CD4-positive, alpha-beta T cell treated with Interleukin-17A for 4 hours (primary cell): ENCODE measurements around the gene MYH7B.

Source experiments
- DNase-seq: peaks from one replicate; pipeline ENCODE4 v3.0.0-alpha.2; 2020; ENCODE audit warnings: mixed read lengths

MYH7B gene

DNA sequence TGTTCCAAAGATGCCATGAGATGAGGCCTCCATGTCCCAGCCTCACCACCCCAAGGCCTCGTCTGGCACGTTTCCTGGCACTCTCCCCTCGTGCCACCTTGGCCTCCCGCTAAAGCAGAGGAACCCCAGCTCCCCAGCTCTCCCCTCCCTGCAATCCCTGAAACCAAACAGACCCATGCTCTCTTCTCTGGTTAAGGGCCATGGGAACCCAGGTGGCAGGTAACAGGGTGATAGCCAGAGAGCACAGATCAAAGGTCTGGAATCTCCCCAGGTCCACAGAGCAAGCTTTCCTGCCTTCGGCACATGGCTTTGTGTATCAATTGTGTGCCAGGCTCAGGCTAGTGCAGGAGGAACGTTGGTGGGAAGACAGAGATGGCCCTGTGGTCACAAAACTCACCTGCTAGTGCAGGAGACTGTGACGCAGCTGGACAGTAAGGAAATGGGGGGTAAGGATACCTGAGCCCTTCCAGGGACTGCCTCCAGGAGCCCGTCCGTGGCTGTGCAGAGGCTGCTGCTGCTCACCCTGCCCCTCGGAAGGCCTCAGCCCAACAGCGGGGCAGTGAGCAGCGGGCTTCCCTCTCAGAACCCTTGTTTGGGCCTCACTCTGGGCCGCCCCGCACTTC lies 39.0 kb downstream of the MYH7B start:
- DNase-seq = no peak

- no peak for DNase-seq
Observed at GRCh38 chr20:34995192-34995591, 39.5 kb downstream of the MYH7B start.

DNA sequence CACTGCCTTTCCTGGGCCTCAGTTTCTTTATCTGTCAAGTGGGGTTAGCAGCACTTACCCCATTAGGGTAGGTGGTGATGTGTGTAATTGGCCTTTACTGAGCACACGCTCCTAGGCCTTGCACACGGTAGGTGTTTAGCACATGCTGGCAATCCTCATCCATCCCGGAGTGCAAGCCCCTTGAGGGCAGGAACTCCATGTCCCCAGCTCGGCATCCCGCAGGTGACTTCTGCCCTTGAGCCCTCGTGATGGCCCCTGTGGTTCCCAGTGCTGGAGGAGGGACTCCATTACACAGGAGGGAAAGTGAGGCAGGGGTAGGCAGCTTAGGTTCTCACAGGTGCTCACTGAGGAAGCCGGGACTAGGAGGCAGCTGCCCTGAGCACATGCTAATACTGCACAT lies 40.0 kb downstream of the MYH7B start:
- DNase-seq = no peak

DNA sequence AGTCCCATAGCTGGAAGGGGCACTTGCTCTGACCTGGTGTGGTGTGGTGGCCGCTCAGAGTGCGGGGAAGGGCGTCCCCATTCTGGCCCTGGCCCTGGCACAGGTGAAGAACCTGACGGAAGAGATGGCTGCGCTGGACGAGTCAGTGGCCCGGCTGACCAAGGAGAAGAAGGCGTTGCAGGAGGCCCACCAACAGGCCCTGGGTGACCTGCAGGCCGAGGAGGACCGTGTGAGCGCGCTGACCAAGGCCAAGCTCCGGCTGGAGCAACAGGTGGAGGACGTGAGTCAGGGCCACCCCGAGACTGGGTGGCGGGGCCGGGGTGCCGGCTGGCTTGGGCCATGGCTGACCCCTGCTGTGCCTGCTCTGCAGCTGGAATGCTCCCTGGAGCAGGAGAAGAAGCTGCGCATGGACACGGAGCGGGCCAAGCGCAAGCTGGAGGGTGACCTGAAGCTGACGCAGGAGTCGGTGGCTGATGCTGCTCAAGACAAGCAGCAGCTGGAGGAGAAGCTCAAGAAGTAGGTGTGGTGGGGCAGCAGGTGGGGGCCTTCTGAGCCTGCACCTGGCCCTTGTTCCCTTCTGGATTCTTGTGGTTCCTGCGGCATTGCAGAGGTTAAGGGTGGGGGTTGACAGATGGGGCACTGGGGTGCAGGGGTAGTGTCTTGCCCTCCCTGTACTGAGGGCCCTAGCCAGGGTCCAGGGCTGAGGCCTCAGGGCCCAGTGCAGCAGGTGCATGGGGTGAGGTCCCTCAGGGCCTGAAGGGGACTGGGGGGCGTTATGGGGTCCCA lies 40.8 kb downstream of the MYH7B start:
- no peak for DNase-seq

DNA sequence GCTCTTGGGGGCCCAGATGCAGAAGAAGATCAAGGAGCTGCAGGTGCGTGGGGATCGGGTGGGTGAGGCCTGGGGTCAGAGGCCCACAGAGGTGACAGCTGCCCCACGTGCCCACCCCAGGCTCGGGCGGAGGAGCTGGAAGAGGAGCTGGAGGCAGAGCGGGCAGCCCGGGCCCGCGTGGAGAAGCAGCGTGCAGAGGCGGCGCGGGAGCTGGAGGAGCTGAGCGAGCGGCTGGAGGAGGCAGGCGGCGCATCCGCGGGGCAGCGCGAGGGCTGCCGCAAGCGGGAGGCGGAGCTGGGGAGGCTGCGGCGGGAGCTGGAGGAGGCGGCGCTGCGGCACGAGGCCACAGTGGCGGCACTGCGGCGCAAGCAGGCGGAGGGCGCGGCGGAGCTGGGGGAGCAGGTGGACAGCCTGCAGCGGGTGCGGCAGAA lies 41.5 kb downstream of the MYH7B start:
- no peak for DNase-seq

DNA sequence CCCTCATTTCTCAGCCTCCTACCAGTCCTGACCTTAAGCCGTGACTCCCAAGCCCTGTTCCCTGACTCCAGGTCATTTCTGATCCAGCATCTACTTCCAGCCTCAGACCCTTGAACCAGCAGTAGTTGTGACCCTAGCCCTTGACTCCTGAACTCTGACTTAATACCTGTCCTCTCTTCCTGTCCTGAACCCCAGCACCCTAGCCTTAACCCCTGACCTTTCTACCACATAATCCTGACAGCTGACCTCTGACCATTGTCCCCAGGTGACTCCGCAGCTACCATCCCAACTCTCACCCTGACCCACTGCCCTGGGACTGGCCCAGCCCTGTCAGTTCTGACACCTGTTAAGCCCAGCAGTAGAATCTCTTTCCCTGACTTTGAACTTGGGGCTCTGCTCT lies 42.1 kb downstream of the MYH7B start:
- DNase-seq = no peak

- DNase-seq = no peak
Observed at GRCh38 chr20:34998331-34998950, 42.8 kb downstream of the MYH7B start.

DNA sequence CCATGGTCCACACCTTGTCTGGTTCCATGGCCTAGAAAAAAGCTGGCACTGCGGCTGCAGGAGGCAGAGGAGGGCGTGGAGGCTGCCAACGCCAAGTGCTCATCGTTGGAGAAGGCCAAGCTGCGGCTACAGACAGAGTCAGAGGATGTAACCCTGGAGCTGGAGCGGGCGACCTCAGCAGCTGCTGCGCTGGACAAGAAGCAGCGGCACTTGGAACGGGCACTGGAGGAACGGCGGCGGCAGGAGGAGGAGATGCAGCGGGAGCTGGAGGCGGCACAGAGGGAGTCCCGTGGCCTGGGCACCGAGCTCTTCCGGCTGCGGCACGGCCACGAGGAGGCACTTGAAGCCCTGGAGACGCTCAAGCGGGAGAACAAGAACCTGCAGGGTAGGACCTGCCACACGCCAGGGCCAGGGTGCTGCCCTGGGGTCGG lies 43.4 kb downstream of the MYH7B start:
- DNase-seq = no peak

DNA sequence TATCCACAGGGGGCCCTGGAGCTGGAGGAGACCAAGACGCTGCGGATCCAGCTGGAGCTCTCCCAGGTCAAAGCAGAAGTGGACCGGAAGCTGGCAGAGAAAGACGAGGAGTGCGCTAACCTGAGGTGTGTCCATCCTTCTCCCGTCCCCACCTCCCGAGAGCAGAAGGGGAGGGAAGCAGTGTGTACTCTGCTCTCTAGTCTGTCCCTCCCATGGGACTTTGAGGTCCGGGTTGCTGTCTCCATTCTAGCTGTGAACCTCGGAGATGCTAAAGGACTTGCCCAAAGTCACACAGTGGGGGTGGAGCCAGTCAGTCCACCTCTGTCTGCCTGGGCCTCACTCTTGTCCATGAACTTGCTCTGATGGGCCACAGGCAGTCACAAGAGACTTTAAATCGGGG lies 44.1 kb downstream of the MYH7B start:
- DNase-seq = no peak

- no peak for DNase-seq
Observed at GRCh38 chr20:35000311-35000921, 44.7 kb downstream of the MYH7B start.

DNA sequence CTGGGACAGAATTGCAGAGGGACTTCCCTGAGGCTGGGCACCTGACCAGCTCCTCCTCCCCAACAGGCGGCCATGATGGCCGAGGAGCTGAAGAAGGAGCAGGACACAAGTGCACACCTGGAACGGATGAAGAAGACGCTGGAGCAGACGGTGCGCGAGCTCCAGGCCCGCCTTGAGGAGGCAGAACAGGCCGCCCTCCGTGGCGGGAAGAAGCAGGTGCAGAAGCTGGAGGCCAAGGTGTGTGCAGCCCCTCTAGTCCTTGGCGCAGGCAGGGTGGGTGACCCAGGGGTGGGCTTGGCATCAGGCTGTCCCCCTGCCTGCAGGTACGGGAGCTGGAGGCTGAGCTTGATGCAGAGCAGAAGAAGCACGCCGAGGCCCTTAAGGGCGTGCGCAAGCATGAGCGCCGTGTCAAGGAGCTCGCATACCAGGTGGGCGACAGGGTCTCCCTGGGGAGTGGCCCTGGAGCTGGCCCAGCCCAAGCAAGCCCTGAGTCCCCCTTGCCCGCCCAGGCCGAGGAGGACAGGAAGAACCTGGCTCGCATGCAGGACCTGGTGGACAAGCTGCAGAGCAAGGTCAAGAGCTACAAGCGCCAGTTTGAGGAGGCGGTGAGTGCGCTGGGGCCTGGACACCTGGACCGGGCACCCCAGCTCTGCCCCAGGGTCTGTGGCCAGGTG lies 45.4 kb downstream of the MYH7B start:
- no peak for DNase-seq

- DNase-seq = no peak
Observed at GRCh38 chr20:35001596-35002362, 46.1 kb downstream of the MYH7B start.

GRCh38 chr20:35002426-35003210 lies 47.0 kb downstream of the MYH7B start:
- no peak for DNase-seq

- no peak for DNase-seq
Observed at GRCh38 chr20:35003211-35004031, 47.8 kb downstream of the MYH7B start.

- no peak for DNase-seq
Observed at GRCh38 chr20:35004051-35004725, 48.5 kb downstream of the MYH7B start.

DNA sequence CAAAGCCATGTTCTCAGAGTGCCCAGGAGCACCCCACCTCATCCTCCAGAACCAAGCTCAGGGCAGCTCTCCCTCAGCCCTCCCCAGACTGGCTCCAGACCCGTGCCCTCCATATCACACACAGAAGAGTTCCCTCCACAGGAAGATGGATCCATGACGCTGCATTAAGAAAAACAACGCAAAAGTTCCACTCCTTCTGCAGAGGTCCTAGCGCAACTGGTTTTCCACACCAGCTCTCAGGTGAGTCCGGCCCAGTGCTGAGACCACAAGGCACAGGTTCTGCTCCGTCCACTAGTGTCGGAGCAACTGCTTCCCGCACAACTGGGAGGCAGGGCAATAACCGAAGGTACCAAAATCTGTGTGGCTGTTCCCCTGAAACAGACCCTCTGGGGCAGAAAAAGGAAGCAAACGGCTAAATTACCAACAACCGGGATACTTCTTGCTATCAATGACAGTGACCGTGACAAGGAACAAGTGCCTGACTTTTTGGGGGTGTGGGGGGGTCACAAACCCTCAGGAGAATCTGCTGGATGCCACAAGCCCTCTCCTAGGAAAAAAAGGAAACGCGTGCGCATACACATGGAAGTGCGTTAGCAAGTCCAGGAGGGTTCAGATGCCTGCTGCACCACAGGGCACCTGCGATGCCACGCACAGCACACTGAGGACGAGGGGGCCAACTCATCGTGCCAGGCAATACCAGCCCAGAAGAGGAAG lies 49.2 kb downstream of the MYH7B start:
- DNase-seq = no peak
